DOHH2 (cell line): Measurements from ENCODE around the gene C4orf33.

ENCODE experiments used
- H3F3A ChIP-seq: fragments of 200-600 bp; sonication (generic), shearing (Covaris generic); 2 replicates; pipeline ENCODE4 v1.6.0; 2016; ENCODE audit warnings: antibody characterized with exemption, mild to moderate bottlenecking; ENCODE audit not compliant: control insufficient read depth, insufficient read depth
- H3K27ac ChIP-seq: fragments of 200-600 bp; sonication (generic); 2 replicates; pipeline ENCODE4 v1.5.1; 2014; ENCODE audit warnings: low read depth, mild to moderate bottlenecking, low read length, moderate library complexity
- H3K27me3 ChIP-seq: fragments of 200-600 bp; sonication (generic); 2 replicates; pipeline ENCODE4 v1.6.1; 2014; ENCODE audit warnings: mild to moderate bottlenecking, low read length, mixed read lengths; ENCODE audit not compliant: control insufficient read depth
- H3K36me3 ChIP-seq: fragments of 200-600 bp; sonication (generic); 2 replicates; pipeline ENCODE4 v1.6.1; 2014; ENCODE audit warnings: mild to moderate bottlenecking, low read length, moderate library complexity, mixed read lengths; ENCODE audit not compliant: control insufficient read depth
- H3K4me1 ChIP-seq: fragments of 200-600 bp; sonication (generic); 2 replicates; pipeline ENCODE4 v1.6.1; 2014; ENCODE audit warnings: mild to moderate bottlenecking, low read length, mixed read lengths; ENCODE audit not compliant: control insufficient read depth
- H3K4me2 ChIP-seq: fragments of 200-600 bp; sonication (generic); 2 replicates; pipeline ENCODE4 v1.6.0; 2014; ENCODE audit warnings: mild to moderate bottlenecking, low read length, moderate library complexity
- H3K4me3 ChIP-seq: fragments of 200-600 bp; sonication (generic); 2 replicates; pipeline ENCODE4 v1.5.1; 2014; ENCODE audit warnings: mild to moderate bottlenecking, low read length, mixed read lengths
- H3K79me2 ChIP-seq: fragments of 200-600 bp; sonication (generic); 2 replicates; pipeline ENCODE4 v1.6.1; 2014; ENCODE audit warnings: mild to moderate bottlenecking, low read length, mixed read lengths; ENCODE audit not compliant: control insufficient read depth
- H3K9me2 ChIP-seq: fragments of 200-600 bp; sonication (generic); replicated peaks from 2 replicates; pipeline ENCODE4 v1.6.1; 2014; ENCODE audit warnings: mild to moderate bottlenecking, low read length, mixed read lengths; ENCODE audit not compliant: control insufficient read depth
- H3K9me3 ChIP-seq: fragments of 200-600 bp; sonication (generic); 2 replicates; pipeline ENCODE4 v1.6.1; 2014; ENCODE audit warnings: antibody characterized with exemption, low read length, mixed read lengths; ENCODE audit not compliant: control insufficient read depth, insufficient read depth
- H4K20me1 ChIP-seq: fragments of 200-600 bp; sonication (generic); 2 replicates; pipeline ENCODE4 v1.6.0; 2014; ENCODE audit warnings: low read depth, mild to moderate bottlenecking, antibody characterized with exemption, low read length, moderate library complexity; ENCODE audit not compliant: control insufficient read depth, insufficient read depth
- EZH2phosphoT487 ChIP-seq: fragments of 200-600 bp; sonication (generic); IDR thresholded peaks from 2 replicates; pipeline ENCODE4 v1.6.1; 2017; ENCODE audit warnings: borderline replicate concordance, mild to moderate bottlenecking, antibody characterized with exemption, low read length, moderate library complexity, mixed read lengths
- TF ChIP-seq, protein P1 (sequence below): fragments of 200-600 bp; sonication (generic); IDR thresholded peaks from one replicate; pipeline ENCODE4 v1.5.1; 2014; ENCODE audit warnings: antibody characterized with exemption, mild to moderate bottlenecking, low read depth, low read length; ENCODE audit not compliant: poor library complexity, severe bottlenecking

C4orf33 gene

DNA sequence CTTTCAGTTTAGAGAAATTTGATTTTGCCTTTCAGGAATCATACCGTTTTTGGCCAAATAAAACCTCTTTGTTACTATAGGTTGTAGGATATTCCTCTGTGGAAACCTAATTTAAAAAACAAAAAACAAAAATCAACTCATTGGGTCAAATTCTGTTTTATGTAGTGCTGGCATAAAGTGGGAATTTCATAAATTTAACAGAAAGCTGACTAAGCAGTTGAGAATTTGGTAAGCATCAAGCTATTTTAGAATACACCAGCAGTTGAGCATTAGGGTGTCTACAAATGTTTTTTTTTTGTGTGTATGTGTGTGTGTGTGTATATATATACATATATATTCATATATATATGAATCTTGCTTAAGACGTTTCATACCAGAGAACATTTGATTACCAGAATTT, 47.4 kb downstream of the C4orf33 start:
- Histone ChIP-seq H3K36me3 (no peaks in the 10 kb centered on the region), H3K27me3 (no peaks in the 10 kb centered on the region; the same call in 1 of the 2 replicates), H3F3A (no peaks in the 10 kb centered on the region), H3K4me1 (no peaks in the 10 kb centered on the region), H3K9me3 (no peaks in the 10 kb centered on the region), H3K27ac (no peak overlapping the region), H4K20me1 (no peaks in the 10 kb centered on the region), H3K79me2 (no peaks in the 10 kb centered on the region), H3K4me2 (no peak overlapping the region), H3K4me3 (no peak overlapping the region), H3K9me2 (no peaks in the 10 kb centered on the region)
- no peak for TF ChIP-seq EZH2phosphoT487
- TF ChIP-seq, protein P1, sequence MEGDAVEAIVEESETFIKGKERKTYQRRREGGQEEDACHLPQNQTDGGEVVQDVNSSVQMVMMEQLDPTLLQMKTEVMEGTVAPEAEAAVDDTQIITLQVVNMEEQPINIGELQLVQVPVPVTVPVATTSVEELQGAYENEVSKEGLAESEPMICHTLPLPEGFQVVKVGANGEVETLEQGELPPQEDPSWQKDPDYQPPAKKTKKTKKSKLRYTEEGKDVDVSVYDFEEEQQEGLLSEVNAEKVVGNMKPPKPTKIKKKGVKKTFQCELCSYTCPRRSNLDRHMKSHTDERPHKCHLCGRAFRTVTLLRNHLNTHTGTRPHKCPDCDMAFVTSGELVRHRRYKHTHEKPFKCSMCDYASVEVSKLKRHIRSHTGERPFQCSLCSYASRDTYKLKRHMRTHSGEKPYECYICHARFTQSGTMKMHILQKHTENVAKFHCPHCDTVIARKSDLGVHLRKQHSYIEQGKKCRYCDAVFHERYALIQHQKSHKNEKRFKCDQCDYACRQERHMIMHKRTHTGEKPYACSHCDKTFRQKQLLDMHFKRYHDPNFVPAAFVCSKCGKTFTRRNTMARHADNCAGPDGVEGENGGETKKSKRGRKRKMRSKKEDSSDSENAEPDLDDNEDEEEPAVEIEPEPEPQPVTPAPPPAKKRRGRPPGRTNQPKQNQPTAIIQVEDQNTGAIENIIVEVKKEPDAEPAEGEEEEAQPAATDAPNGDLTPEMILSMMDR = no peak

DNA sequence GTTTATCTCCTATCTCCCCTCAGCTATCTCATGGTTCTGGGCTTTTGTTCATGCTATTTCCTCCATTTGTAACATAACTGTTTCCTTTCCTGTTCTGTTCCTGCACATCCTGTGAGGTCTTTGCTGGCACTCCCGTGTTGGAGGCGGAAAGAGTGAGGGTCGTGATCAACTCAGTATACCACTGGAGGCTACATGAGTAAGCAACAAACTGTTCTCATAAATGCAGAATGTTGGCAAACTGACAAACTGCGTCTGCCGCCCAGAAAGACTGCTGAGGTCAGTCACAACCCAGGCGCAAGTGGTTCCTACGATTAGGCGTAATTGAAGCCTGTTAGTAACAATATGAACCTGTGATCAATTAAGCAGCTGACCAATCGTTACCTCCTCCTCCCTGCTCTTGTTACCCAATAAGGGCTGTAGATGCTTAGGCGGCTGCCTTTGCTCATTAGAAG, 48.8 kb downstream of the C4orf33 start:
- TF ChIP-seq, protein P1 = no peak
- TF ChIP-seq EZH2phosphoT487 = no peak
- H3K79me2 ChIP-seq = no peaks in the 10 kb centered on the region
- H3K4me2 ChIP-seq = no peak overlapping the region
- peaks cover 4% of the 10 kb centered on the region for H3K27me3 ChIP-seq
- H3K27ac ChIP-seq = no peak overlapping the region
- no peaks in the 10 kb centered on the region for H3K9me2 ChIP-seq
- no peaks in the 10 kb centered on the region for H3K9me3 ChIP-seq
- no peak overlapping the region for H3K4me3 ChIP-seq
- no peaks in the 10 kb centered on the region for H3F3A ChIP-seq
- H4K20me1 ChIP-seq = no peaks in the 10 kb centered on the region
- no peaks in the 10 kb centered on the region for H3K36me3 ChIP-seq
- no peaks in the 10 kb centered on the region for H3K4me1 ChIP-seq

DNA sequence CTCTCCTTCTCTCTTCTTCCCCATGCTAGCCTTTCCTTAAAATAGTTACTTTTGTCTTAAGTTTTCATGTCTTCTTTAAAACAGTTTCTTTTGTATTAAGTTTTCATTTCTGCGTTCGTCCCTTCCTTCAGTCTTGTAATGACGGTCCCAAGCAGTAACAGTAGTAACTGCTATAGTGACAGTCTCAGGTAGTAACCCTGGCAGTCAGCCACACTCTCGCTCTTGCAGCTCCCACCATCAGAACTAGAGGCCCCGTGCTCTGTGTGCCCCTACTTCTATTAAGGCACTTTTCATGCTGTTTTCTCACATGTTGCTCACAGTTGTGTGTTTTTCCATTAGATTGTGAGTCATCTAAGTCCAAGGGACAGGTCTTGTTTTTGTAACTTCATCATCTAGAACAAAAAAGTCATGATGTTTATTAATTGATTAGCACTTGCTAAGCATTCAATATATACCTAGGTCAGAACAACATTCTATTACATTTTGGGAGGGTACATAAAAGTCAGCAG, 49.3 kb downstream of the C4orf33 start:
- H3K4me2 ChIP-seq = no peak overlapping the region
- H3K9me2 ChIP-seq = no peaks in the 10 kb centered on the region
- no peaks in the 10 kb centered on the region for H3K36me3 ChIP-seq
- H3K27ac ChIP-seq = no peak overlapping the region
- peaks cover 4% of the 10 kb centered on the region for H3K27me3 ChIP-seq
- TF ChIP-seq, protein P1 = no peak
- TF ChIP-seq EZH2phosphoT487 = no peak
- no peaks in the 10 kb centered on the region for H3K79me2 ChIP-seq
- no peaks in the 10 kb centered on the region for H3K4me1 ChIP-seq
- H3K9me3 ChIP-seq = no peaks in the 10 kb centered on the region
- H3K4me3 ChIP-seq = no peak overlapping the region
- no peaks in the 10 kb centered on the region for H3F3A ChIP-seq
- H4K20me1 ChIP-seq = no peaks in the 10 kb centered on the region

DNA sequence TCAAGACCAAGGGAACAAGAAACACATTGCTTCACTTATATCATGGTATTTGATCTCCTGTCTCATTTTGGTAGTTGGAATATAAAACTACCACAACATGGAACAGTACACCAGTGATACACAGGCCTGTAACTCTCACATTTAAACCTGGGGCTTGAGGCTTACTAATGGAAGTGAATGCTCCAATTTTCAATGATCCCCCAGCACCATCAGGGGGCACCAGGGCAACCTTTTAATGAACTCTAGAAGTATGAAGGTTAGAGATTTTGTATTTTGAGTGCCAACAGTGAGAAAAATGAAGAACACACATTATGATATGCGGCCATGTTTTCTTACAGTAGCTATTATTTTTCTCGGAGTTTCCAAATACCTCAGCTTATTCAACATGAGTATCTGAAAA, 50.7 kb downstream of the C4orf33 start:
- TF ChIP-seq, protein P1 = no peak
- TF ChIP-seq EZH2phosphoT487 = no peak
- H3K4me3 ChIP-seq = no peak overlapping the region
- no peaks in the 10 kb centered on the region for H3F3A ChIP-seq
- H3K27ac ChIP-seq = no peak overlapping the region
- no peaks in the 10 kb centered on the region for H4K20me1 ChIP-seq
- H3K9me3 ChIP-seq = no peaks in the 10 kb centered on the region
- no peak overlapping the region for H3K4me2 ChIP-seq
- peaks cover 4% of the 10 kb centered on the region for H3K27me3 ChIP-seq
- no peaks in the 10 kb centered on the region for H3K4me1 ChIP-seq
- H3K79me2 ChIP-seq = no peaks in the 10 kb centered on the region
- no peaks in the 10 kb centered on the region for H3K9me2 ChIP-seq
- H3K36me3 ChIP-seq = no peaks in the 10 kb centered on the region
